ENCODE measurements around the gene CNIH2.
"Not testable (repeated sequence)": the region's sequence is repeated elsewhere in the genome, so short reads cannot be mapped to it uniquely, and the experiment has no call there.

DNA sequence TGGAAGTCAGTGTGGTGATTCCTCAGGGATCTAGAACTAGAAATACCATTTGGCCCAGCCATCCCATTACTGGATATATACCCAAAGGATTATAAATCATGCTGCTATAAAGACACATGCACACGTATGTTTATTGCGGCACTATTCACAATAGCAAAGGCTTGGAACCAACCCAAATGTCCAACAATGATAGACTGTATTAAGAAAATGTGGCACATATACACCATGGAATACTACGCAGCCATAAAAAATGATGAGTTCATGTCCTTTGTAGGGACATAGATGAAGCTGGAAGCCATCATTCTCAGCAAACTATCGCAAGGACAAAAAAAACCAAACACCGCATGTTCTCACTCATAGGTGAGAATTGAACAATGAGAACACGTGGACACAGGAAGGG lies 42.8 kb downstream of the CNIH2 start:
- TF ChIP-seq CTCF (IDR thresholded peaks at IDR 0.05); EZH2 (IDR thresholded peaks at IDR 0.05; ENCODE audit: borderline replicate concordance, insufficient read depth, low read depth, low read length, poor library complexity, severe bottlenecking): not testable (repeated sequence)
